Measurements from ENCODE around the gene CDH12. TPM values are rescaled to one million over a fixed set of nuclear protein-coding genes. Genes with fewer than 3 reads are reported as not detected.

Gene CDH12
- total RNA-seq, 4 donors from 2014 or later = not detected

- no peak for TF ChIP-seq CTCF (IDR thresholded peaks at IDR 0.05)
- DNase-seq (ENCODE audit: low spot score) (no peak), ATAC-seq (ENCODE audit: low FRiP score) (no peak)
These were observed 352.6 kb downstream of the CDH12 start for GRCh38 chr5:22500556-22500955.

- ATAC-seq (ENCODE audit: low FRiP score) (no peak), DNase-seq (ENCODE audit: low spot score) (no peak)
- TF ChIP-seq CTCF (IDR thresholded peaks at IDR 0.05) = no peak
These were observed 356.5 kb downstream of the CDH12 start for GRCh38 chr5:22496666-22497065.

- ATAC-seq (ENCODE audit: low FRiP score) (no peak), DNase-seq (ENCODE audit: low spot score) (no peak)
These were observed 358.0 kb downstream of the CDH12 start for GRCh38 chr5:22495016-22495720.

GRCh38 chr5:22488427-22488826 lies 364.7 kb downstream of the CDH12 start:
- TF ChIP-seq CTCF (IDR thresholded peaks at IDR 0.05) = no peak
- DNase-seq (ENCODE audit: low spot score) (no peak), ATAC-seq (ENCODE audit: low FRiP score) (no peak)

More at GRCh38 chr5:22495016-22495720, 358.0 kb downstream of the CDH12 start:
- TF ChIP-seq CTCF (IDR thresholded peaks at IDR 0.05) = no peak

GRCh38 chr5:22480305-22480704 lies 372.8 kb downstream of the CDH12 start:
- no peak for TF ChIP-seq CTCF (IDR thresholded peaks at IDR 0.05)
- no peak for ATAC-seq (ENCODE audit: low FRiP score)
- no peak for DNase-seq (ENCODE audit: low spot score)

- no peak for ATAC-seq (ENCODE audit: low FRiP score)
- no peak for TF ChIP-seq CTCF (IDR thresholded peaks at IDR 0.05)
- no peak for DNase-seq (ENCODE audit: low spot score)
These were observed 379.3 kb downstream of the CDH12 start for GRCh38 chr5:22473886-22474285.

GRCh38 chr5:22471154-22471553 lies 382.0 kb downstream of the CDH12 start:
- no peak for TF ChIP-seq CTCF (IDR thresholded peaks at IDR 0.05)
- DNase-seq (ENCODE audit: low spot score) = no peak
- no peak for ATAC-seq (ENCODE audit: low FRiP score)
